Measurements from ENCODE around the gene GPHA2.

The GPHA2 gene

DNA sequence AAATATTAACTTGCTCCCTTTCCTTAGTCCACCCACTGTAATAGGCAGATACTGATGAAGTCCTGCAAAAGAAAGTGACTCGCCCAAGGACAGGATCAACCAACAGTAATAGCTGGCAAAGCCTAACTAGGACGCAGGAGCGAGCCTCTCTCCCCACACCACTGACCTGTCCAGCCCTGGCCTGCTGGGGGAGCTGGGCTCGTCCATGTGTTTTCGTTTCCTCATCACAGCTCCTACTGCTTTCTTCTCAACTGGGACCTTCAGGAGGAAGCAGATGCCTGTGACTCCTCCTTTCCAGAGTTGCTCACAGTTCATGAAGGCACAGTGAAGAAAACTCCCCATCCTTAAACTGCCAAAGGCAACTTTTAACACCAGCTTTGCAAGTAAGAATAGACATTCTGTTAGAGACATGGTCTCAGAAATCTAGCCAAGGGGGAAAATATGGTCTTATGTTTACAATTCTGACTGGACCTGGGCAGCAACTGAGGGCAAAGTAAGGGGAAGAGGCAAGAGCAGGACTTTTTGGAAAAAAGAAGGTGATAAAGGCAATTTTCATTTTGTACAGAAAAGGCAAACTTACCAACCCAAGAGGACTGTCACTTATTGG lies 11.6 kb upstream of the GPHA2 start:
- Histone ChIP-seq H3K79me2 (ENCODE audit: insufficient read depth, low read length) (no peaks in the 10 kb centered on the region), H3K9ac (ENCODE audit: low read length) (no peak overlapping the region), H3F3A (ENCODE audit: insufficient read depth) (no peaks in the 10 kb centered on the region), H3K27ac (ENCODE audit: low read depth, low read length) (no peak overlapping the region), H2AFZ (ENCODE audit: low read depth, low read length, severe bottlenecking) (no peak overlapping the region), H3K36me3 (ENCODE audit: low read length) (no peaks in the 10 kb centered on the region), H3K9me3 (ENCODE audit: insufficient read depth, low read length) (no peaks in the 10 kb centered on the region), H3K4me2 (ENCODE audit: low read depth, low read length, poor library complexity, severe bottlenecking) (no peak overlapping the region), H3K27me3 (ENCODE audit: low read length) (no peaks in the 10 kb centered on the region), H3K4me3 (ENCODE audit: insufficient read depth, low read length, poor library complexity, severe bottlenecking) (no peak overlapping the region), H3K9me2 (replicated peaks; ENCODE audit: insufficient read depth, low read length) (no peaks in the 10 kb centered on the region), H4K20me1 (ENCODE audit: low read depth, low read length) (no peaks in the 10 kb centered on the region)
- TF ChIP-seq, protein P1, sequence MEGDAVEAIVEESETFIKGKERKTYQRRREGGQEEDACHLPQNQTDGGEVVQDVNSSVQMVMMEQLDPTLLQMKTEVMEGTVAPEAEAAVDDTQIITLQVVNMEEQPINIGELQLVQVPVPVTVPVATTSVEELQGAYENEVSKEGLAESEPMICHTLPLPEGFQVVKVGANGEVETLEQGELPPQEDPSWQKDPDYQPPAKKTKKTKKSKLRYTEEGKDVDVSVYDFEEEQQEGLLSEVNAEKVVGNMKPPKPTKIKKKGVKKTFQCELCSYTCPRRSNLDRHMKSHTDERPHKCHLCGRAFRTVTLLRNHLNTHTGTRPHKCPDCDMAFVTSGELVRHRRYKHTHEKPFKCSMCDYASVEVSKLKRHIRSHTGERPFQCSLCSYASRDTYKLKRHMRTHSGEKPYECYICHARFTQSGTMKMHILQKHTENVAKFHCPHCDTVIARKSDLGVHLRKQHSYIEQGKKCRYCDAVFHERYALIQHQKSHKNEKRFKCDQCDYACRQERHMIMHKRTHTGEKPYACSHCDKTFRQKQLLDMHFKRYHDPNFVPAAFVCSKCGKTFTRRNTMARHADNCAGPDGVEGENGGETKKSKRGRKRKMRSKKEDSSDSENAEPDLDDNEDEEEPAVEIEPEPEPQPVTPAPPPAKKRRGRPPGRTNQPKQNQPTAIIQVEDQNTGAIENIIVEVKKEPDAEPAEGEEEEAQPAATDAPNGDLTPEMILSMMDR (IDR thresholded peaks at IDR 0.05; ENCODE audit: insufficient read depth, low read length, poor library complexity, severe bottlenecking), result no peak
- TF ChIP-seq EZH2phosphoT487 (conservative IDR thresholded peaks at IDR 0.05; ENCODE audit: low read length), result no peak

DNA sequence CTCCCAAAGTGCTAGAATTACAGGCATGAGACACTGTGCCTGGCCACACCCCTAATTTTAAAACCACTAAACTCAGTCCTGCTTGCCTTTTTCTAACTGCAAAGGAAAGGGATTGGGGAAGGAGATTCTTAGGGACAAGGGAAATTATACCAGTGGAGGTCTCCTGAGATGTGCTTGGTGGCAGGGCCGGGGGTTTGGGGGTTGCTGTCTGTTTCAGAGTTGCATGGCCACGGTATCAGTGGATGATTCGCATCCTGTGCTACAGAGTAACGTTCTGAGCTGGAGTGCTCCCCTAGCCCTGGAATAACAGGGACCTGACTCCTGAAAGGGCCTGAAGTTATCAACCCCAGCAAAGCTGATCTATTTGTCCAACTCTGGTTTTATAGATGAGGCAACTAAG lies 846 bp upstream of the GPHA2 start:
- H3F3A ChIP-seq (ENCODE audit: insufficient read depth), result no peaks in the 10 kb centered on the region
- H3K36me3 ChIP-seq (ENCODE audit: low read length), result no peaks in the 10 kb centered on the region
- no peaks in the 10 kb centered on the region for H3K9me2 ChIP-seq (replicated peaks; ENCODE audit: insufficient read depth, low read length)
- H2AFZ ChIP-seq (ENCODE audit: low read depth, low read length, severe bottlenecking), result no peak overlapping the region
- TF ChIP-seq, protein P1 (IDR thresholded peaks at IDR 0.05; ENCODE audit: insufficient read depth, low read length, poor library complexity, severe bottlenecking), result no peak
- no peak for TF ChIP-seq EZH2phosphoT487 (conservative IDR thresholded peaks at IDR 0.05; ENCODE audit: low read length)
- no peaks in the 10 kb centered on the region for H3K27me3 ChIP-seq (ENCODE audit: low read length)
- H3K9ac ChIP-seq (ENCODE audit: low read length), result no peak overlapping the region
- H3K79me2 ChIP-seq (ENCODE audit: insufficient read depth, low read length), result no peaks in the 10 kb centered on the region
- H4K20me1 ChIP-seq (ENCODE audit: low read depth, low read length), result no peaks in the 10 kb centered on the region
- no peak overlapping the region for H3K4me2 ChIP-seq (ENCODE audit: low read depth, low read length, poor library complexity, severe bottlenecking)
- H3K4me3 ChIP-seq (ENCODE audit: insufficient read depth, low read length, poor library complexity, severe bottlenecking), result no peak overlapping the region
- H3K27ac ChIP-seq (ENCODE audit: low read depth, low read length), result no peak overlapping the region
- H3K9me3 ChIP-seq (ENCODE audit: insufficient read depth, low read length), result no peaks in the 10 kb centered on the region

DNA sequence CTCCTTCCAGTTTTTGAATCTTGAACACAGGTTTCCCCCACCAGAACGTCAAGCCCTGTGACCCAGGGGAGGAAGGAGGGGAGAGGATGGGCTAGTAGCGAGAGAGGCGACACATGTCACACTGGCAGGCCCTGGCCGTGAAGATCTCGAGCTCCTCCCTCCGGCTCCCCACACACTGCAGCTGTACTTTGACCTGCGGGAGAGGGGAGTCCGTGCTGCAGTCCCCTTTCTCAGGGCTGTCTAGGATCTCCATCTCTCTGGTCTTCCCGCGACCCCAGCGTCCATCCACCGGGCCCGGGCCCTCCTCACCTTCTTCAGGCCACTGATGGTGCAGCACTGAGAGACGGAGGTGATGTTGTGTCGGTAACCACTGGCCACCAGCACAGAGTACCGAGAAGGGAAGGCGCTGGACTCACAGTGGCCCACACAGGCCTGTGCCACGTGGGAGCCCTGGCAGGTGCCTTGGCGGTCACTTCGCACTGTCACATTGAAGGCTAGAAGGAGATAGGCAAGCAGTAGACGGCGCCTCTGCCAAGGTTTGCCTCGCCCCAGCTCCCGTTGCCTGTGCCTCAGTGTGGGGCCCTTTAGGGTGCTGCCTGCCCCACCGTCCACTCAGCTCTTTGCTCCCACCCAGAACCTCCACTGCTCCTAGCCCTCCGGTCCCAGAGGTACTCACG lies 873 bp downstream of the GPHA2 start:
- Histone ChIP-seq H3K4me2 (ENCODE audit: low read depth, low read length, poor library complexity, severe bottlenecking) (no peak overlapping the region), H3K4me3 (ENCODE audit: insufficient read depth, low read length, poor library complexity, severe bottlenecking) (no peak overlapping the region), H3K9ac (ENCODE audit: low read length) (no peak overlapping the region), H3K36me3 (ENCODE audit: low read length) (no peaks in the 10 kb centered on the region), H3K9me2 (replicated peaks; ENCODE audit: insufficient read depth, low read length) (no peaks in the 10 kb centered on the region), H2AFZ (ENCODE audit: low read depth, low read length, severe bottlenecking) (no peak overlapping the region), H3K79me2 (ENCODE audit: insufficient read depth, low read length) (no peaks in the 10 kb centered on the region), H3K9me3 (ENCODE audit: insufficient read depth, low read length) (no peaks in the 10 kb centered on the region), H3F3A (ENCODE audit: insufficient read depth) (no peaks in the 10 kb centered on the region), H3K27ac (ENCODE audit: low read depth, low read length) (no peak overlapping the region), H4K20me1 (ENCODE audit: low read depth, low read length) (no peaks in the 10 kb centered on the region), H3K27me3 (ENCODE audit: low read length) (no peaks in the 10 kb centered on the region)
- TF ChIP-seq, protein P1 (IDR thresholded peaks at IDR 0.05; ENCODE audit: insufficient read depth, low read length, poor library complexity, severe bottlenecking), result no peak
- no peak for TF ChIP-seq EZH2phosphoT487 (conservative IDR thresholded peaks at IDR 0.05; ENCODE audit: low read length)

All from SU-DHL-6 (cell line).